ENCODE measurements around the gene TMEM59L.

TMEM59L gene

DNA sequence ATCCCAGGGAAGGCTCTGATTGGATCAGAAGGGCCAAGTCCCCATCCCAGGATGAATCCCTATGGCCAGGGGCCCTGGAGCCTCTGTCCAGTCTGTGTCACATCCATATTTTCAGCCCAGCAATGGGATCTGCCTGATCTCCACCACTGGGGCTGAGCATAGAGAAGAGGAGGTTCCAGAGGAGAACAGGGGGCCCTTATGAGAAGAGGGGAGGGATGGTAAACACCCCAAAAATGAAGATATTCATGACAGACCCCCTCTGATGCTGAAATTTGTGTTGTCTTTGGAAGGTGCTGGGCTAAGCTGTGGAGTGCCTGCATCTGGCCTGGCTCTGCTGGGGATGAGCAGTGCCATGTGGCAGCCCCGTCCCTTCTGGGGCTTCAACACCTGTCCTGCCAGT is 38.6 kb downstream of the TMEM59L start:
- Histone ChIP-seq H3K27ac (ENCODE audit: low read depth, low read length) (peak overlapping the region; percentile 75), H3K4me3 (ENCODE audit: low read length) (no peak overlapping the region), H3K27me3 (ENCODE audit: control insufficient read depth, insufficient read depth, low read length) (no peaks in the 10 kb centered on the region), H3K4me1 (ENCODE audit: control insufficient read depth, insufficient read depth, low read length) (peaks cover 26% of the 10 kb centered on the region), H3K36me3 (ENCODE audit: control insufficient read depth, insufficient read depth, low read length) (no peaks in the 10 kb centered on the region), H3K9ac (ENCODE audit: low read length) (no peak overlapping the region)

DNA sequence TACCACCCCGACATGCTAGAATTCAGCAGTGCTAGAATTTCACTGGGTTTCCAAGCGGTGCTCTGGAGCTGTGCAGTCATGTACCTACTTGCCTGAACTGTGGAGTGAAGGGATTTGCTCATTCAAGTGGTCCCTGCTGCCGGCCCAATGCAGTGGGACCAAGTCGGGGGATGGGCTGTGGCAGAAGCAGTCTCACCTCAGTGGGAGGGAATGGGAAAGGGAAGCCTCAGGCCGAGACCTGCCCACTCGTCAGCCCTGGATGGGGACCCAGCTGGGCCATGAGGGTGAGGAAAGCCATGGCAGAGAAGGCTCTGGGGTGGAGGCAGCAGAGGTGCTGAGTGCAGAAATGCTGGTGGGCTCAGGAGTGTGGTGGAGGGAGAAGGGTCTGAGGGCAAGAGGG is 39.1 kb downstream of the TMEM59L start:
- Histone ChIP-seq H3K4me3 (ENCODE audit: low read length) (no peak overlapping the region), H3K27me3 (ENCODE audit: control insufficient read depth, insufficient read depth, low read length) (no peaks in the 10 kb centered on the region), H3K4me1 (ENCODE audit: control insufficient read depth, insufficient read depth, low read length) (peaks cover 26% of the 10 kb centered on the region), H3K9ac (ENCODE audit: low read length) (no peak overlapping the region), H3K27ac (ENCODE audit: low read depth, low read length) (no peak overlapping the region), H3K36me3 (ENCODE audit: control insufficient read depth, insufficient read depth, low read length) (no peaks in the 10 kb centered on the region)

DNA sequence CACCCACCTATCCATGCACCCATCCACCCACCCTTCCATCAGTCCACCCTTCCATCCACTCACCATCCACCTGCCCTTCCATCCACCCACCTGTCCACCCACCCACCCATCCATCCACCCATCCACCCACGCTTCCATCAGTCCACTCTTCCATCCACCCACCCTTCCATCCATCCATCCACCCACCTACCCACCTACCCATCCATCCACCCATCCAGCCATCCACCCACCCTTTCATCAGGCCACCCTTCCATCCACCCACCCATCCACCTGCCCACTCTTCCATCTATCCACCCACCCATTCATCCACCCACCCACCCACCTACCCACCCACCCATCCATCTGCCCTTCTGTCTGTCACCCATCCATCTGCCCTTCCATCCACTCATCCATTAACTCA is 41.2 kb downstream of the TMEM59L start:
- Histone ChIP-seq H3K4me1 (ENCODE audit: control insufficient read depth, insufficient read depth, low read length) (peaks cover 29% of the 10 kb centered on the region), H3K27ac (ENCODE audit: low read depth, low read length) (no peak overlapping the region), H3K36me3 (ENCODE audit: control insufficient read depth, insufficient read depth, low read length) (no peaks in the 10 kb centered on the region), H3K4me3 (ENCODE audit: low read length) (no peak overlapping the region), H3K27me3 (ENCODE audit: control insufficient read depth, insufficient read depth, low read length) (no peaks in the 10 kb centered on the region), H3K9ac (ENCODE audit: low read length) (no peak overlapping the region)

DNA sequence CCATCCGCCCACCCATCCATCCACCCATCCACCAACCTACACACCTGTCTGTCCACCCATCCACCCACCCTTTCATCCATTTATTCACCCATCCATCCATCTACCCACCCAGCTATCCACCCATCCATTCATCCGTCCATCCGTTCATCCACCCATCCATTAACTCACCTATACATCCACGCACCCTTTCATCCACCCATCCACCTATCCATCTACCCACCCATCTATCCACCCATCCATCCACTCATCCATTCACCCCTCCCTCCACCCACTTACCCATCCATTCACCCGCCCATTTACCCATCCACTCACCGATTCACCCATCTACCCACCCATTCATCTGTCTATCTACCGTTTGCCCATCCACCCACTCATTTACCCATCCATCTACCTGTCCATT is 41.8 kb downstream of the TMEM59L start:
- Histone ChIP-seq H3K9ac (ENCODE audit: low read length) (no peak overlapping the region), H3K4me1 (ENCODE audit: control insufficient read depth, insufficient read depth, low read length) (peaks cover 25% of the 10 kb centered on the region), H3K27ac (ENCODE audit: low read depth, low read length) (no peak overlapping the region), H3K36me3 (ENCODE audit: control insufficient read depth, insufficient read depth, low read length) (no peaks in the 10 kb centered on the region), H3K27me3 (ENCODE audit: control insufficient read depth, insufficient read depth, low read length) (no peaks in the 10 kb centered on the region), H3K4me3 (ENCODE audit: low read length) (no peak overlapping the region)

DNA sequence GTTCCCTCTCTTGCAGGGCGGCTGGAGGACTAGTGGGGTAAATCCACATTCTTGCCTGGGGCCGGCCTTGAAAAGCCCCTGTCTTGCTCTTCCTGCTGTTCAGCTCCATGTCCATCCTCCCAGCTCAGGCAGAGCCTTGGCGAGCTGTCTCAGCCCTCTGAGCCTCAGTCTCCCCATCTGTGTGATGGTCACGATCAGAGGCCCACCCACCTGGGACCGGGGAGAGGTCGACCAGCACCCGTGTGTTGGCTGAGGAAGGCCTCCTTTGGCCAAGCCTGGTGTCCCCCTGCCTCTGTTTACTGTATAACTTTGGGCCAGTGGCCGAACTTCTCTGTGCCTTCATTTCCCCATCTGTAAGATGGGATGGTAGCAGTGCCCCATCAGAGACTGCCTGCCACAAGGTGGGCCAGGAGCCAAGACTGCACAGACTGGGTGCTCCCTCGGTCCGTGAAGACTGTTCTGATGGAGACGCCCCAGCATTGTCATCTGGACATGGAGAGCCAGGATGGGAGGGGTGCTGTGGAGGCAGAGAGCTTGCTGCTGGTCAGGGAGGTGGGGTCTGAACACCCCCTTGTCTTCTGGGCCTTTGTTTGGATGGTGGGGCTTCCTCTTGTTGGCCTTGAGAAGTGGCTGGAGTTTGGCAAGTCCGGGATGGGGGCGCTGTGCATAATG is 42.6 kb downstream of the TMEM59L start:
- Histone ChIP-seq H3K36me3 (ENCODE audit: control insufficient read depth, insufficient read depth, low read length) (no peaks in the 10 kb centered on the region), H3K4me1 (ENCODE audit: control insufficient read depth, insufficient read depth, low read length) (peaks cover 18% of the 10 kb centered on the region), H3K27me3 (ENCODE audit: control insufficient read depth, insufficient read depth, low read length) (no peaks in the 10 kb centered on the region), H3K9ac (ENCODE audit: low read length) (no peak overlapping the region), H3K27ac (ENCODE audit: low read depth, low read length) (no peak overlapping the region), H3K4me3 (ENCODE audit: low read length) (no peak overlapping the region)

DNA sequence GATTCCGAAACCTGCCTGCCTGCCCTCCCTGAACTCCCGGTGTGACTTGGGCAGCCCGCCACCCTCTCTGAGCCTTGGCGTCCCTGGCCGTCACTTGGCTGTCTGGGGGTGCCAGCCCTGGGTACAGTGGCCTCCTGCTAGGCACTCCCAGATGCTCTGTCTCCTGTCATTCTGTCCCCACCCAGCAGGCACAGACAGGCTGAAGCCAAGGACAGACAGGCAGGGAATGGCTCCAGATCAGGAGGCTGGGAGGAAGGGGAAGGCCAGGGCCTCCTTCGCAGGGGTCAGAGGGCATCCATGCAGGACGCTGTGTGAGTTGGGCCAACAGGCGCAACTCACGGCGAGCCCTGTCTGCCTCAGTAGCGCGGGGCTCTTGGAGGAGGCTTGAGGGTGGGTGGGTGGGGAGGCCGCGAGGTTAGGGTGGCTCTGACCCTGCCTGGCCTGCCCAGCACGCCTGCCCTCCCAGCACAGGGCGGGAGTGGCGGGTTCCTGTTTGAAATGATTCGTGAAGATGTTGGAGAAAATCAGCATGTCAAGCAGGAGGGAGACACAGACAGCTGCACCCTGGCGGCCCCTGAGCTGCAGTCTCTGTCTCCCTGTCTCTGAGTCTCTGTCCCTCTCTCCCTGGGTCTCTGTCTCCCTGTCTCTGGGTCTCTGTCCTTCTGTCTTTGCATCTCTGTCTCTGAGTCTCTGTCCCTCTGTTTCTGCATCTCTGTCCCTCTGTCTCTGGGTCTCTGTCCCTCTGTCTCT is 43.8 kb downstream of the TMEM59L start:
- H3K9ac ChIP-seq (ENCODE audit: low read length), result no peak overlapping the region
- H3K36me3 ChIP-seq (ENCODE audit: control insufficient read depth, insufficient read depth, low read length), result no peaks in the 10 kb centered on the region
- no peaks in the 10 kb centered on the region for H3K27me3 ChIP-seq (ENCODE audit: control insufficient read depth, insufficient read depth, low read length)
- H3K27ac ChIP-seq (ENCODE audit: low read depth, low read length), result no peak overlapping the region
- H3K4me1 ChIP-seq (ENCODE audit: control insufficient read depth, insufficient read depth, low read length), result peaks cover 8% of the 10 kb centered on the region
- H3K4me3 ChIP-seq (ENCODE audit: low read length), result no peak overlapping the region

DNA sequence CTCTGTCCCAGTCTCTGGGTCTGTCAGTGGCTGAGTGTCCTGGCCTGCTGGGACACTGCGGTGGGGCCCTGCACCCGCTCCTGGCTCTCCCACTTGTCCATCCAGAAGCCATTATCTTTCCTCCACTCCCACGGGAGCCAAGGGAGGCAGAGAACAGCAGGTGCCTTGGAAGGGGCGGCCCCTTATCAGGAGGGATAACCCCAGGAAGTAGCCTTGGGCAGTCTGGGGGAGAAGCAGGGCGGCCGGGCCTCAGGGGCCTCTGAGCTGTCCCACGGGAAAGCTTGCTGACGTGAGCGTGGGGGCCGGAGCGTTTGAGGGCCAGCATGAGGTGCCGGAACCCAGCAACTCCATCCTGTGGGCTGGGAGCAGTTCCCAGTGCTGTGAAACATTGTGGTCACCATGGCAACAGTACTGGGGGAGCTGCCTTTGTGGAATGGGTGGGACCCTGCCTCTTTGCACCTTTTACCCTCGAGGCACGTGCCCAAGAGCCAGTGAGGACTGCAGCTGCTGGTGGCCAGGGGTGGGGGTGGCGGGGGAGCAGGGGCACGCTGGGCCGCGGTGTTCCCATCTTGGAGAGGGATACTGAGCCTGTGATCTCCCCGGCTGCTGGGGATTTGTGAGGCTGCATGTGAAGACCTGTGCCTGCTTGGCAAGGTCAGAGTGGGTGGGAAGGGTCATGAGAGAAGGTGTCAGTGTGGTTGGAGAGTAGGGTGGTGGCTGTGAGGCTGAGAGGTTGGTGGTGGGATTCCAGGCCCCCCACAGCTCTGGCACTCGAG is 45.1 kb downstream of the TMEM59L start:
- no peak overlapping the region for H3K4me3 ChIP-seq (ENCODE audit: low read length)
- no peak overlapping the region for H3K9ac ChIP-seq (ENCODE audit: low read length)
- peaks cover 7% of the 10 kb centered on the region for H3K4me1 ChIP-seq (ENCODE audit: control insufficient read depth, insufficient read depth, low read length)
- H3K36me3 ChIP-seq (ENCODE audit: control insufficient read depth, insufficient read depth, low read length), result no peaks in the 10 kb centered on the region
- H3K27me3 ChIP-seq (ENCODE audit: control insufficient read depth, insufficient read depth, low read length), result no peaks in the 10 kb centered on the region
- no peak overlapping the region for H3K27ac ChIP-seq (ENCODE audit: low read depth, low read length)

DNA sequence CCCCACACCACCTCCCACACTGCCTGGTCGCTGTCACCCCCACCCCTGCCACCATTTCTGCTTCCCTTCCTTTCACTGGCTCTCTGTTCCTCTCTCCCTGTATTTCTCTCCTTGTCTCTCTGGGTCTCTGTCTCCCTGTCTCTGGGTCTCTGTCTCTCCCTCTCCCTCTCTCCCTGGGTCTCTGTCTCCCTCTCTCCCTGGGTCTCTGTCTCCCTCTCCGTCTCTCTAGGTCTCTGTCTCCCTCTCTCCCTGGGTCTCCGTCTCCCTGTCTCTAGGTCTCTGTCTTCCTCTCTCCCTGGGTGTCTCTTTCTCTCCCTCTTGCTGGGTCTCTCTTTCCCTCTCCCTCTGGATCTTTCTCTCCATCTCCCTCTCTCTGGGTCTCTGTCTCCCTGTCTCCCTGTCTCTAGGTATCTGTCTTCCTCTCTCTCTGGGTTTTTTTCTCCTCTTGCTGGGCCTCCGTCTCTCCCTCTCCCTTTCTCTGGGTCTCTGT is 45.7 kb downstream of the TMEM59L start:
- Histone ChIP-seq H3K9ac (ENCODE audit: low read length) (no peak overlapping the region), H3K36me3 (ENCODE audit: control insufficient read depth, insufficient read depth, low read length) (no peaks in the 10 kb centered on the region), H3K4me1 (ENCODE audit: control insufficient read depth, insufficient read depth, low read length) (peaks cover 10% of the 10 kb centered on the region), H3K27ac (ENCODE audit: low read depth, low read length) (no peak overlapping the region), H3K27me3 (ENCODE audit: control insufficient read depth, insufficient read depth, low read length) (no peaks in the 10 kb centered on the region), H3K4me3 (ENCODE audit: low read length) (no peak overlapping the region)

DNA sequence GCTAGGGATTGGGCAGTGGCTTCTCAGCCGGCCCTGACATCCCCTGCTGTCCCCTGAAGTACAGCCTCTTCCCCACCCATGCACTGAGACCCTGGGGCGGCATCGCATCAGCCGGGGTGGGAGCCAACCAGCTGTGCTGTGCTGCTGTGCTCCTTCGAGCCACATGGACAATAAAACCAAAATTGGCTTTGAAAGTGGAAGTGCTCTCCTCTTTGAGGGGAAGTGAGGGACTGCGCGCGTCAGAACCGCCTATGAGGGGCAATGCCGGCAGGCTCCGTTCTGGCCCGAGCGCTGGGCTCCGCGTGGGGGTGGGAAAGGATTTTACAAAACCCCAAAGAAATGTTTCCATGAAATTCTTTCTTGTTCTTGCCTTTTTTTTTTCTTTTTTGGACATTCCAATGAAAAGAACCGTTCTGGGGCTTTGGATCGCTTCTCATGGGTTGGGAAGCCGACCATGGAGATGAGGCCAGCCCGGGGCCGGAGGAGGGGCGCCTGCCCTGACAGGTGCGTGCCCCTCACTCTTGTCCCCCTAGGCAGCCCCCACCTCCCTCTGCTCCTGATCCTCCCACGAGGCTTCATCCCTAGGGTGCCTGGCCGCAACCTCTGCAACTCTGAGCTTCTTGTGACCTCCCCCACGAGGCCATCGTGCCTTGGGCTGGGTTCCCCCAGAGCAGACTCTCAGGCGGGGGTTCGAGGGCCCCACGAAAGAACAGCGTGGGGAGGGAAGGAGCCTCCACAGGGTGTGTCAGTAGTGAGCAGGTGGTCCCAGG is 46.8 kb downstream of the TMEM59L start:
- H3K27me3 ChIP-seq (ENCODE audit: control insufficient read depth, insufficient read depth, low read length), result no peaks in the 10 kb centered on the region
- H3K9ac ChIP-seq (ENCODE audit: low read length), result no peak overlapping the region
- H3K36me3 ChIP-seq (ENCODE audit: control insufficient read depth, insufficient read depth, low read length), result no peaks in the 10 kb centered on the region
- peak overlapping the region; percentile 43 for H3K27ac ChIP-seq (ENCODE audit: low read depth, low read length)
- H3K4me3 ChIP-seq (ENCODE audit: low read length), result peak overlapping the region; percentile 6
- H3K4me1 ChIP-seq (ENCODE audit: control insufficient read depth, insufficient read depth, low read length), result peaks cover 11% of the 10 kb centered on the region

DNA sequence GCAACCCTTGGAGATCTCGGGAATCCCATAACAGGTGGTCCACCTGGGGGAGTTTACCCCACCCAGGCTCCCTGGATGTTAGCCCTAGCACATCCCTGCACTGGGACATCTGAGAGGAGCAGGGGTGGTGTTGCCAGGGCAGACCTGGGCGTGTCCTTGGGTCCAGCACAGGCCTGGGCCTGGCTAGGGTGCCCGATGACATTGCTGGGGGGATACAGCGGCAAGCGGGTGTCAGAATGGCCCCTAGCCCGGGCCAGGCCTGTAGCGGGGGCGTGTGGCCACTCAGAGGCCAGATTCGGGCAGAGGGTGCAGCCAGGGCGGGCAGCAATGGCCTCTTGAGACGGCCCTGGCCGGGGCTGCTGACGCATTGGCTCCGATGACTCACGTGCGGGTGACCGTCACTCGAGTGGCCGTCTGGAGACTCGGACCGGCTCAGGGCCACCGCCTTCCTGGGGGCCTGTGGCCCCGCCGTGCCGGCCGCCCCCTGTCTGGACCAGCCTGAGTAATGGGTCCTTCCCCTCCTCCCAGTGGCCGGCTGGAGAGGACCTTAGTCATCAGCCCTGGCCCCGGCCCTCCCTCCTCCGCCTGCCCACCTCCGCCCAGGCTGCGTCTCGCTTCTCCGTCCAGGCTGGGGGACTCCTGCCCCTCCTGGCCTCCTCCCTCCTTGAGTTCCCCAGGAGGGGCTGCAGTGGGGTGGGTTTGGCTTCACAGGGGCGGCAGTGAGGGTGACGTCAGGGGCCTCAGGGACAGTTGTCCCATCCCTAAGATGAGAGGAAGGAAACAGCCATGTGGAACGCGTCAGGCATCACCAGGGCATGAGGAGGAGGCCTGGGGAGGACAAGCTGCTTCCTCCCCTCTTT is 47.6 kb downstream of the TMEM59L start:
- H3K36me3 ChIP-seq (ENCODE audit: control insufficient read depth, insufficient read depth, low read length), result no peaks in the 10 kb centered on the region
- no peaks in the 10 kb centered on the region for H3K27me3 ChIP-seq (ENCODE audit: control insufficient read depth, insufficient read depth, low read length)
- H3K4me3 ChIP-seq (ENCODE audit: low read length), result no peak overlapping the region
- no peak overlapping the region for H3K9ac ChIP-seq (ENCODE audit: low read length)
- H3K4me1 ChIP-seq (ENCODE audit: control insufficient read depth, insufficient read depth, low read length), result peaks cover 12% of the 10 kb centered on the region
- peak overlapping the region; percentile 43 for H3K27ac ChIP-seq (ENCODE audit: low read depth, low read length)

DNA sequence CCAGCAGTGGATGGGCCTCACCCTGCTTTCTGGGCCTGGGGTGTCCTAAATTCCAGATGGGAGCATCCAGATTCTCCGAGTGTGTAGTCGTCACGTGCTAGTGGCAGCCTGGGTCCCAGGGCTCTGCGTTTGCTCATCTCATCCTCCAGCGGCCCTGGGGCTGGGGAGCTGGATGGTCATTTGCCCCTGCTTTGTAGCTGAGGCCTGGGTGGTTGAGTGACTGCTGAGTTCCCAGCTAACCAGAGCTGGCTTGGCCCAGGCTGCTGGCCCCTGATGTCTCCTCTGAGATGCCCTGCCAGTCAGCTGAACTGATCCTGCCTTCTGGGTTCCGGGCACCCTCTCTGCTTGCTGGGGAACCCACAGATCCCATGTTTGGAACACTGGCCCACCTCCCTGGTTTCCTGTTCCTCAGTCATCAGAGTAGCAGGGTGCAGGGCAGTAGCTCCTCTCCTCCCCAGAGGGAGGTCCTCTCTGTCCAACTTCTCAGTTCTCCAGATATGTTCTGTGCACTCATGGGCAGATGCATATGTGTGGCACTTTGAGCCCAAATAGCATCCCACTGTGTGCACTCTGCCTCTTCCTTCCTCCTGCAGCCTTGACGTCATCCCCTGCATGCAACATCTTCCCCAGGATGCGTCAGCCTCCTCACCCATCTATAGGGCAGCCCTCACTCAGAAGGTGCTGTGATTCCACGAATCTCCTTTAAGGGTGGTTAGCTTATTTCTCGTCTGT is 48.4 kb downstream of the TMEM59L start:
- Histone ChIP-seq H3K27me3 (ENCODE audit: control insufficient read depth, insufficient read depth, low read length) (no peaks in the 10 kb centered on the region), H3K9ac (ENCODE audit: low read length) (no peak overlapping the region), H3K4me3 (ENCODE audit: low read length) (no peak overlapping the region), H3K27ac (ENCODE audit: low read depth, low read length) (no peak overlapping the region), H3K36me3 (ENCODE audit: control insufficient read depth, insufficient read depth, low read length) (peaks cover under 1% of the 10 kb centered on the region), H3K4me1 (ENCODE audit: control insufficient read depth, insufficient read depth, low read length) (peaks cover 20% of the 10 kb centered on the region)
